Epidermal melanocyte (primary cell): ENCODE results near the gene PDE10A.

Experiments
- DNase-seq: peaks from one replicate; pipeline ENCODE4 v3.0.0; 2011; ENCODE audit warnings: low spot score; ENCODE audit not compliant: insufficient read length

The PDE10A gene

GRCh38 chr6:165662749-165663376 is at the start of gene PDE10A:
Gene PDE10A, minus strand, starts transcription at chr6:165663241. Its CDS starts 430 bp downstream, at chr6:165662811.
- no peak for DNase-seq

- no peak for DNase-seq
Measured at GRCh38 chr6:165708985-165709576, 46.0 kb upstream of the PDE10A start.

GRCh38 chr6:165707067-165707853 is 44.2 kb upstream of the PDE10A start:
- DNase-seq = no peak

GRCh38 chr6:165705941-165706340 is 42.9 kb upstream of the PDE10A start:
- DNase-seq = no peak

- DNase-seq = no peak
Measured at GRCh38 chr6:165704045-165704748, 41.2 kb upstream of the PDE10A start.

GRCh38 chr6:165702669-165703068 is 39.6 kb upstream of the PDE10A start:
- no peak for DNase-seq

- DNase-seq = no peak
Measured at GRCh38 chr6:165701564-165702354, 38.7 kb upstream of the PDE10A start.

GRCh38 chr6:165701005-165701404 is 38.0 kb upstream of the PDE10A start:
- no peak for DNase-seq

- no peak for DNase-seq
Measured at GRCh38 chr6:165698868-165699267, 35.8 kb upstream of the PDE10A start.

- DNase-seq = no peak
Measured at GRCh38 chr6:165697171-165697570, 34.1 kb upstream of the PDE10A start.

GRCh38 chr6:165695722-165696515 is 32.9 kb upstream of the PDE10A start:
- DNase-seq = no peak

GRCh38 chr6:165694296-165694695 is 31.3 kb upstream of the PDE10A start:
- DNase-seq = no peak

GRCh38 chr6:165692106-165692653 is 29.1 kb upstream of the PDE10A start:
- DNase-seq = no peak

GRCh38 chr6:165689699-165690098 is 26.7 kb upstream of the PDE10A start:
- no peak for DNase-seq

- no peak for DNase-seq
Measured at GRCh38 chr6:165686596-165687365, 23.7 kb upstream of the PDE10A start.

GRCh38 chr6:165685302-165685701 is 22.3 kb upstream of the PDE10A start:
- DNase-seq = no peak

GRCh38 chr6:165684333-165684732 is 21.3 kb upstream of the PDE10A start:
- DNase-seq = no peak

- DNase-seq = no peak
Measured at GRCh38 chr6:165680975-165681374, 17.9 kb upstream of the PDE10A start.

GRCh38 chr6:165679326-165679725 is 16.3 kb upstream of the PDE10A start:
- no peak for DNase-seq
